ENCODE results near the gene ADCY3.

GRCh38 chr2:24874035-24874434 lies 46.0 kb downstream of the ADCY3 start:
- TF ChIP-seq, protein P1, sequence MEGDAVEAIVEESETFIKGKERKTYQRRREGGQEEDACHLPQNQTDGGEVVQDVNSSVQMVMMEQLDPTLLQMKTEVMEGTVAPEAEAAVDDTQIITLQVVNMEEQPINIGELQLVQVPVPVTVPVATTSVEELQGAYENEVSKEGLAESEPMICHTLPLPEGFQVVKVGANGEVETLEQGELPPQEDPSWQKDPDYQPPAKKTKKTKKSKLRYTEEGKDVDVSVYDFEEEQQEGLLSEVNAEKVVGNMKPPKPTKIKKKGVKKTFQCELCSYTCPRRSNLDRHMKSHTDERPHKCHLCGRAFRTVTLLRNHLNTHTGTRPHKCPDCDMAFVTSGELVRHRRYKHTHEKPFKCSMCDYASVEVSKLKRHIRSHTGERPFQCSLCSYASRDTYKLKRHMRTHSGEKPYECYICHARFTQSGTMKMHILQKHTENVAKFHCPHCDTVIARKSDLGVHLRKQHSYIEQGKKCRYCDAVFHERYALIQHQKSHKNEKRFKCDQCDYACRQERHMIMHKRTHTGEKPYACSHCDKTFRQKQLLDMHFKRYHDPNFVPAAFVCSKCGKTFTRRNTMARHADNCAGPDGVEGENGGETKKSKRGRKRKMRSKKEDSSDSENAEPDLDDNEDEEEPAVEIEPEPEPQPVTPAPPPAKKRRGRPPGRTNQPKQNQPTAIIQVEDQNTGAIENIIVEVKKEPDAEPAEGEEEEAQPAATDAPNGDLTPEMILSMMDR (IDR thresholded peaks at IDR 0.05), result no peak
- no peak for TF ChIP-seq POLR2A (IDR thresholded peaks at IDR 0.05)

Data from breast epithelium (tissue), 3 donors.